HG02870 (cell line): ENCODE measurements around the gene SIAE.

Experiments
- ATAC-seq: cut with Tn5 transposase; IDR thresholded peaks from one replicate; pipeline ENCODE4 v1.9.1; 2021; ENCODE audit warnings: mild to moderate bottlenecking, moderate library complexity; ENCODE audit not compliant: unreplicated experiment

The SIAE gene

DNA sequence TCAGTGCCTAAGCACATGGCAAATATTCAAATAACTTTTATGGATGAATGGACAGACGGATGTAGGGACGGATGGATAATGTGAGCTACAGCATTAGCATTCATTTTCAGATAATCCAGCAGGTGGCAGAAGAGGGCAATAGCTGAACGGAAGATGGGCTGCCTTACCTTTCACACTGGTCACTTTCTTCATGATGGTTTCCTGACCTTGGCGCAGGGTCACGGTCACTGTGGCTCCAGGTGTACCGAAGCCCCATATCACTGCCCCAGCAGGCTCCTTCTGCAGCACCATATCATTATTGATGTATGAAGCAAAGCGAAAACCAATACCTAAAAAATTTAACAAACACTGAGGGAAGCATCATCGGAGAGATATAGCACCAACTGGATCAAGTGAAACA, 4.3 kb downstream of the SIAE start:
- ATAC-seq = peak; percentile 33

GRCh38 chr11:124667601-124668000, 5.9 kb downstream of the SIAE start:
- no peak for ATAC-seq

GRCh38 chr11:124663861-124664260, 9.7 kb downstream of the SIAE start:
- ATAC-seq = no peak

DNA sequence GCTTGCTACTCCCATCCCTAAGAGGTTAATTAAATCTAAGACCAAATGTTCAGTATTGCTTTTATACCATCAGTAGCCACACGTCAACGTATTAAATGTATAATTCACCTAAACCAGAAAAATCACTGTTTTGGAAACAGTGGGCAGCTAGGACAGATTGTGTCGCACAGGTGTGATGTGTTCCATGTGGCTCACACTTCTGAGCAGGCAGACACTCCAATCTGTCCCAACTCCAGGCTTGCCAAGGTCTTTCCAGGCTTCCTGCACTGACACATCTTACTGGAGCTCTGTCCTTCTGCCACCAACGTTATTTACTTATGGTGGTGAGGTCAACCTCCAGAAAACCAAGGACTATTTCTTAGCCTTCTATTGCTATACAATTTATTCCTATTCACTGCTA, 11.4 kb downstream of the SIAE start:
- no peak for ATAC-seq

- no peak for ATAC-seq
These were observed 12.0 kb downstream of the SIAE start for GRCh38 chr11:124661553-124661952.

GRCh38 chr11:124658986-124659385, 14.6 kb downstream of the SIAE start:
- ATAC-seq = no peak

GRCh38 chr11:124658501-124658900, 15.0 kb downstream of the SIAE start:
- no peak for ATAC-seq

- ATAC-seq = no peak
These were observed 15.6 kb downstream of the SIAE start for GRCh38 chr11:124657904-124658303.

DNA sequence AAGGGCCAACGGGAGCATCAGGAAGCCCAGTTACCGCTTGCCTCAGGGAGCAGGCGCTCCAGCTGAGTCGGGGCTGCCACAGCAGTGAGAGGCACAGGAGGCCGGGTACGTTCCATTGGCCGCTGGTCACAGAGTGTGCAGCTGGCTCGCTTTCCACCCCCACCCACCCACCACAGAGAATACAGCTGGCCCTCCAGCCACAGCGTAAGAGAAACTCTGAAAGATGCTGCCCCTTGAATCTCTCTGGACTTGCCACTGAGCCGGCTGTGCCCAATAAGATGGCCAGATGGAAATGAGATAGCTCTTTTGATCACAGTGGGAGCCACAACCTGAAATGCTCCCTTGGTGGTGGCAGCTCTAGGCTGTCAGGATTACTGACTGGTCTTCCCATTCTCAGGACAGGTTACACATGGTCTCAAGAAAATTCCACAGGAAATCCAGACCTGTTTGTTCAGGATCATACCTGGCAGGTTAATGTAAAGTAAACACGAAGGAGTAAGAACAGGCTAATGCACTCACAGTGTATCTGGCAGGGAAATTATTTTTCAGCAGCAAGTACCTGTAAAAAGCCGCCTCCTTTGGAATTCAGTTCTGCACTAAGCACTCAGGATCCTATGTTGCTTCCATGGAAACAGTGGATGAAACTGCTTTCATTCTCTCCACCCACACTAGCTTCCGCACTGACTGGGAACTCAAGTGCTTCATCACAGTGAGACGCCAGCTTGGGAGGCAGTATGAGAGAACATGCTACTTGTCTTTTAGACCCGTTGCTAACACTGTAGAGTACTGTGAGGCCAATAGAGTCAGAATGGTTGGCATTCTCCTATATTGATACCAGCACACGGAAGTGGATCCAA, 16.5 kb downstream of the SIAE start:
- no peak for ATAC-seq

- no peak for ATAC-seq
These were observed 24.9 kb downstream of the SIAE start for GRCh38 chr11:124648610-124649009.

DNA sequence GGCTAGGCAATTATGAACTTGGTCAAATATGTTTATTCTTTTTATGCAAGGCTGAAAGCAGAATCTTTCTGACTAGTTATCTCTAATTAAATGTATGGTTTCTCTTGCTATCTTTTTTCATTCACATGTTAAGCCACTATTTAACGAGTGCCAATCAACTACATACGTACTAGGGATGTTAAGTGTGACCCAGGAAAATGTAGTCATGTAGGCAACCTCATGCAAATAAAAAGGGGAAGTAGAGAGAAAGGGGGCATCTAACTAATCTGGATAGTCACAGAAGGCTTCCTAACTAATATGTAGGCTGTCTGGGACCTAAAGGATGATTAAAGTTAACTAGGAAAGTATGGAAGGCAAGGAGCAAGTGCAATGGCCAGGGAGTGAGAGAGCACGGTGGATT, 27.4 kb downstream of the SIAE start:
- ATAC-seq = peak; percentile 52

DNA sequence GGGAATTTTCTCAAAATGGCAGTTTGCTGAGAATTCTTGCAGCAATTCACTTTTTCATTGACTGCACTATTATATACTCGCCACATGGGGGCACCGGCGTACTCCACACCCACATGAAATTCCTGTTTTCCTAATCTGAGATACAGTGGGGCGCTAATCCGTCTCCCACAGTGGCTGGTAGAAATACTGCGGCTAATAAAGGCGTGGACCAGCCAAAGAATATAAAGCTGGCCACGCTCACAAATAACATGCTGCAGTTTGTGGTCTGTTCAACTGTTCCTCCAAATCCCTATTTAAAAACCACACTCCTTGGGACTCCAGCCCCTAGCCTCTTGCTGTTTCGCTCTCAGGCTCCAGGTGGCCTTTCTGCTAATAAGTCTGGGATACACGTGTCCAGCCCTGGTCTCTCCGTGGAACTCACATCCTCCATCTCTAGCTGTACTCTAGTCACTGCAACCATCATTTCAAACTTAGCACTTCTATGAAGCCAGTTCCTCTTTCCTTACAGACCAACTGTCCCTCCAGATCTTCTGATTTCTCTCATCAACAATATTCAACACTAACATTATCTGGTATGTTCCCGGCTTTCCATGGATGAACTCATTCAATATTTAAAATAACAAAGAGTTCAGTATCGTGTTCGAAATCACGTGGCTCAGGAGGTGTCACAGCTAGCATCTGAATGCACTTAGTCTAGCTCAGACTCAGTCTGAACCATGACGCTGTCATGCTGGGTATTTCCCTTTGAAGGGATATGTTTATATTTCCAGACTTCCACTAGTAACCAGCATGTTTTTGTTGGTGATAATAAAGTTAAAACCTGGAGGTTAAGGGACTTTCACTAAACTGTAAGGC, 28.9 kb downstream of the SIAE start:
- peak; percentile 63 for ATAC-seq

DNA sequence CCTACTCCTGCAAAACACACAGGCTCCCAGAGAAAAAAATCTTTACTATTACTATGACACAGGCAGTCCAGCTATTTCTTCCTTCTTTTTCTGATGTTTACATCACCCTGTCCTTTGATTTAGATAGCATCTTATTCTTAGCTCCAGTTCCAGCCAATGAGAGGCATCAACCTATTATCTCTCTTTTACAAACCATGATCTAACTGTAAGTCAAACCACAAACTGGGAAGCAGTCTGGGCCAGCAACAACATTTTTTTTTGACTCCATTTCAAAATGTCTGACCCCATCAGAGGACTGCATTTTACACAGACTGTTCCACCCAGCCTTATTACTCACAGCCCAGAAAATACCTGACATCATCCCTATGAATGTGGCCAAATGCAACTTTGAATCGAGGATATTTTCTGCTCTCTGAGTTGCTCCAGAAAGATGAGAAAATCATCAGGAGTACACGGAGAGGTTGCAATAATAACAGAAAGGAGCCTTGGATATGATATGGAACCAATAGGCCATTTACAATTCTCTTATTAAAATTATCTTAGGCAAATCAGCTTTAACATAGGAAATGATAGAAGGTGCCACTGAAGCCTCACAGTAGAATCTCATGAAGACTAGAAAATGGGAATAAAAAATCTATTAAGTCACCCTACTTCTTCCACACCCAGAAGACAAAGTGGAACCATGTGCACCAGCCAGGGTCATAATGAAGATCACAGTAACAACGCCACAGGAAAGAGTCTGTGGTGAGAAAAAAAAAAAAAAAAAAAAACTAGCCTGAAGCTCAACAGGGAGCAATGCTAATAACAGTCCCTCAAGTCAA, 29.7 kb downstream of the SIAE start:
- no peak for ATAC-seq

GRCh38 chr11:124643042-124643604, 30.4 kb downstream of the SIAE start:
- ATAC-seq = no peak

- no peak for ATAC-seq
These were observed 30.9 kb downstream of the SIAE start for GRCh38 chr11:124642628-124643027.

- no peak for ATAC-seq
These were observed 32.9 kb downstream of the SIAE start for GRCh38 chr11:124640666-124641065.

- ATAC-seq = no peak
These were observed 34.4 kb downstream of the SIAE start for GRCh38 chr11:124639186-124639585.

GRCh38 chr11:124638500-124638899, 35.0 kb downstream of the SIAE start:
- no peak for ATAC-seq

- no peak for ATAC-seq
These were observed 37.6 kb downstream of the SIAE start for GRCh38 chr11:124635932-124636331.

- no peak for ATAC-seq
These were observed 40.2 kb downstream of the SIAE start for GRCh38 chr11:124633355-124633754.

- ATAC-seq = no peak
These were observed 43.6 kb downstream of the SIAE start for GRCh38 chr11:124629961-124630360.
